MM.1S (cell line): ENCODE results near the gene FGGY.

Source experiments
- DNase-seq: peaks from one replicate; pipeline ENCODE4 v3.0.0-alpha.2; 2015
- H2AFZ ChIP-seq: fragments of 300-600 bp; sonication (generic); 2 replicates; pipeline ENCODE4 v1.6.0; 2016; ENCODE audit warnings: antibody characterized with exemption, low read length
- H3F3A ChIP-seq: fragments of 300-600 bp; sonication (generic); 2 replicates; pipeline ENCODE4 v1.6.1; 2016; ENCODE audit warnings: mild to moderate bottlenecking, antibody characterized with exemption, low read length, moderate library complexity, mixed read lengths; ENCODE audit not compliant: insufficient read depth
- H3K27ac ChIP-seq: fragments of 300-600 bp; sonication (generic); 2 replicates; pipeline ENCODE4 v1.5.1; 2016; ENCODE audit warnings: mild to moderate bottlenecking, low read length
- H3K27me3 ChIP-seq: fragments of 300-600 bp; sonication (generic); replicated peaks from 2 replicates; pipeline ENCODE4 v1.6.0; 2016; ENCODE audit warnings: low read length; ENCODE audit not compliant: insufficient read depth
- H3K36me3 ChIP-seq: fragments of 300-600 bp; sonication (generic); replicated peaks from 2 replicates; pipeline ENCODE4 v1.6.1; 2016; ENCODE audit warnings: mild to moderate bottlenecking, low read length, mixed read lengths; ENCODE audit not compliant: insufficient read depth
- H3K4me1 ChIP-seq: fragments of 300-600 bp; sonication (generic); 2 replicates; pipeline ENCODE4 v1.6.1; 2016; ENCODE audit warnings: low read length, mixed read lengths
- H3K4me2 ChIP-seq: fragments of 300-600 bp; sonication (generic); 2 replicates; pipeline ENCODE4 v1.6.0; 2016; ENCODE audit warnings: low read depth, low read length
- H3K4me3 ChIP-seq: fragments of 300-600 bp; sonication (generic); 2 replicates; pipeline ENCODE4 v1.5.1; 2016; ENCODE audit warnings: low read length, mixed read lengths
- H3K79me2 ChIP-seq: fragments of 300-600 bp; sonication (generic); 2 replicates; pipeline ENCODE4 v1.6.1; 2016; ENCODE audit warnings: mixed run types, low read length, mixed read lengths
- H3K9ac ChIP-seq: fragments of 300-600 bp; sonication (generic); 2 replicates; pipeline ENCODE4 v1.6.1; 2016; ENCODE audit warnings: low read length, mixed read lengths
- H3K9me2 ChIP-seq: fragments of 300-600 bp; sonication (generic); replicated peaks from 2 replicates; pipeline ENCODE4 v1.6.1; 2016; ENCODE audit warnings: mild to moderate bottlenecking, low read length, mixed read lengths; ENCODE audit not compliant: insufficient read depth
- H3K9me3 ChIP-seq: fragments of 300-600 bp; sonication (generic); replicated peaks from 2 replicates; pipeline ENCODE4 v1.6.1; 2016; ENCODE audit warnings: mild to moderate bottlenecking, low read length, mixed read lengths; ENCODE audit not compliant: insufficient read depth
- H4K20me1 ChIP-seq: fragments of 300-600 bp; sonication (generic); 2 replicates; pipeline ENCODE4 v1.6.1; 2016; ENCODE audit warnings: mild to moderate bottlenecking, low read length, moderate library complexity, mixed read lengths; ENCODE audit not compliant: insufficient read depth
- CTCF ChIP-seq: fragments of 300-600 bp; sonication (generic); IDR thresholded peaks from 2 replicates; pipeline ENCODE4 v1.5.1; 2016; ENCODE audit warnings: antibody characterized with exemption, low read length, mixed read lengths
- EZH2 ChIP-seq: fragments of 300-600 bp; sonication (generic); optimal IDR thresholded peaks from 2 replicates; pipeline ENCODE3; 2017; ENCODE audit warnings: low read depth, mild to moderate bottlenecking, antibody characterized with exemption, low read length, mixed read lengths
- EZH2phosphoT487 ChIP-seq: fragments of 300-600 bp; sonication (generic); IDR thresholded peaks from 2 replicates; pipeline ENCODE4 v1.6.1; 2018; ENCODE audit warnings: antibody characterized with exemption, low read length

FGGY gene

GRCh38 chr1:59541161-59541560 lies 244.3 kb downstream of the FGGY start:
- Histone ChIP-seq H2AFZ (no peak overlapping the region), H3K79me2 (no peaks in the 10 kb centered on the region), H3K27ac (no peak overlapping the region), H4K20me1 (no peaks in the 10 kb centered on the region), H3K36me3 (no peaks in the 10 kb centered on the region), H3K9ac (no peak overlapping the region), H3K9me2 (no peaks in the 10 kb centered on the region), H3K4me3 (no peak overlapping the region), H3K4me2 (no peak overlapping the region), H3K27me3 (no peaks in the 10 kb centered on the region), H3K4me1 (0 out of 2 replicates have a peak, but pooled peaks cover 3% of the 10 kb centered on the region), H3K9me3 (no peaks in the 10 kb centered on the region), H3F3A (no peaks in the 10 kb centered on the region)
- no peak for TF ChIP-seq EZH2
- no peak for TF ChIP-seq EZH2phosphoT487
- no peak for TF ChIP-seq CTCF
- no peak for DNase-seq

- Histone ChIP-seq H3K79me2 (no peaks in the 10 kb centered on the region), H3K4me2 (no peak overlapping the region), H3K4me1 (0 out of 2 replicates have a peak, but pooled peaks cover 3% of the 10 kb centered on the region), H3K9me2 (no peaks in the 10 kb centered on the region), H3K4me3 (no peak overlapping the region), H2AFZ (no peak overlapping the region), H3K9me3 (no peaks in the 10 kb centered on the region), H3K9ac (no peak overlapping the region), H4K20me1 (no peaks in the 10 kb centered on the region), H3K27ac (no peak overlapping the region), H3K27me3 (no peaks in the 10 kb centered on the region), H3K36me3 (no peaks in the 10 kb centered on the region), H3F3A (no peaks in the 10 kb centered on the region)
- DNase-seq: no peak
- TF ChIP-seq EZH2 (no peak), EZH2phosphoT487 (no peak), CTCF (no peak)
Measured at GRCh38 chr1:59541891-59542290, 245.0 kb downstream of the FGGY start.

GRCh38 chr1:59543211-59543668 lies 246.3 kb downstream of the FGGY start:
- H3F3A ChIP-seq: no peaks in the 10 kb centered on the region
- H3K27me3 ChIP-seq: no peaks in the 10 kb centered on the region
- H3K4me2 ChIP-seq: no peak overlapping the region
- no peaks in the 10 kb centered on the region for H4K20me1 ChIP-seq
- no peak overlapping the region for H3K9ac ChIP-seq
- no peaks in the 10 kb centered on the region for H3K9me3 ChIP-seq
- no peaks in the 10 kb centered on the region for H3K9me2 ChIP-seq
- H3K27ac ChIP-seq: no peak overlapping the region
- no peak for DNase-seq
- no peak overlapping the region for H3K4me3 ChIP-seq
- no peak overlapping the region for H2AFZ ChIP-seq
- no peak for TF ChIP-seq EZH2phosphoT487
- TF ChIP-seq CTCF: no peak
- TF ChIP-seq EZH2: no peak
- no peaks in the 10 kb centered on the region for H3K79me2 ChIP-seq
- no peaks in the 10 kb centered on the region for H3K36me3 ChIP-seq
- H3K4me1 ChIP-seq: 0 out of 2 replicates have a peak, but pooled peaks cover 3% of the 10 kb centered on the region
